Neural cell (in vitro differentiated cells): Measurements from ENCODE around the gene HEATR1. TPM values are rescaled to one million over a fixed set of nuclear protein-coding genes. Genes with fewer than 3 reads are reported as not detected.

Source experiments
- H2AFZ ChIP-seq: fragments of 200-600, 300-800 bp; sonication (generic), shearing (Covaris generic); 2 replicates; pipeline ENCODE4 v1.6.0; 2014; ENCODE audit warnings: low read depth, mild to moderate bottlenecking, antibody characterized with exemption, low read length, moderate library complexity
- H3F3A ChIP-seq: fragments of 200-600 bp; shearing (Covaris generic); 2 replicates; pipeline ENCODE4 v1.6.1; 2016; ENCODE audit warnings: mild to moderate bottlenecking, moderate library complexity, mixed read lengths, antibody characterized with exemption, low read length; ENCODE audit not compliant: insufficient read depth, poor library complexity, severe bottlenecking
- H3K27ac ChIP-seq: fragments of 200-600, 300-800 bp; sonication (generic), shearing (Covaris generic); 2 replicates; pipeline ENCODE4 v1.5.1; 2014; ENCODE audit warnings: mild to moderate bottlenecking, low read length, moderate library complexity
- H3K27me3 ChIP-seq: fragments of 300-800, 200-600 bp; sonication (generic), shearing (Covaris generic); 2 replicates; pipeline ENCODE4 v1.6.0; 2014; ENCODE audit warnings: mild to moderate bottlenecking, low read depth, low read length, moderate library complexity; ENCODE audit not compliant: insufficient read depth
- H3K36me3 ChIP-seq: fragments of 300-800, 200-600 bp; sonication (generic), shearing (Covaris generic); 2 replicates; pipeline ENCODE4 v1.5.1; 2014; ENCODE audit warnings: mild to moderate bottlenecking, antibody characterized with exemption, low read length, moderate library complexity; ENCODE audit not compliant: insufficient read depth
- H3K4me2 ChIP-seq: fragments of 300-800, 200-600 bp; sonication (generic), shearing (Covaris generic); 2 replicates; pipeline ENCODE4 v1.6.0; 2014; ENCODE audit warnings: mild to moderate bottlenecking, low read length
- H3K4me3 ChIP-seq: fragments of 300-800, 200-600 bp; sonication (generic), shearing (Covaris generic); 2 replicates; pipeline ENCODE4 v1.5.1; 2014; ENCODE audit warnings: mild to moderate bottlenecking, low read length, moderate library complexity
- H3K79me2 ChIP-seq: fragments of 200-600 bp; shearing (Covaris generic); replicated peaks from 2 replicates; pipeline ENCODE4 v1.6.0; 2014; ENCODE audit warnings: mild to moderate bottlenecking, low read length, moderate library complexity; ENCODE audit not compliant: insufficient read depth
- H3K9ac ChIP-seq: fragments of 300-800, 200-600 bp; sonication (generic), shearing (Covaris generic); 2 replicates; pipeline ENCODE4 v1.6.1; 2016; ENCODE audit warnings: mild to moderate bottlenecking, low read length, mixed read lengths
- H3K9me2 ChIP-seq: fragments of 200-600 bp; shearing (Covaris generic); 2 replicates; pipeline ENCODE4 v1.6.1; 2016; ENCODE audit warnings: mild to moderate bottlenecking, low read length, mixed read lengths; ENCODE audit not compliant: insufficient read depth
- H3K9me3 ChIP-seq: fragments of 200-600, 300-800 bp; sonication (generic), shearing (Covaris generic); 2 replicates; pipeline ENCODE4 v1.6.1; 2016; ENCODE audit warnings: mild to moderate bottlenecking, mixed run types, low read length, moderate library complexity, mixed read lengths
- H4K20me1 ChIP-seq: fragments of 200-600 bp; shearing (Covaris generic); 2 replicates; pipeline ENCODE4 v1.6.1; 2016; ENCODE audit warnings: mild to moderate bottlenecking, mixed run types; ENCODE audit not compliant: insufficient read depth
- EP300 ChIP-seq: fragments of 450-650 bp; conservative IDR thresholded peaks from 2 replicates; pipeline ENCODE4 v1.6.1; 2014; ENCODE audit warnings: antibody characterized with exemption, mild to moderate bottlenecking, moderate library complexity; ENCODE audit not compliant: poor library complexity, severe bottlenecking
- EZH2 ChIP-seq: fragments of 200-600, 300-800 bp; shearing (Covaris generic), sonication (generic); IDR thresholded peaks from 2 replicates; pipeline ENCODE4 v1.6.1; 2014; ENCODE audit warnings: antibody characterized with exemption, low read length, borderline replicate concordance, mild to moderate bottlenecking; ENCODE audit not compliant: insufficient read depth, poor library complexity, severe bottlenecking
- MXI1 ChIP-seq: fragments of 450-650 bp; conservative IDR thresholded peaks from 2 replicates; pipeline ENCODE4 v1.6.1; 2014; ENCODE audit warnings: antibody characterized with exemption, mild to moderate bottlenecking; ENCODE audit not compliant: poor library complexity, severe bottlenecking
- POLR2AphosphoS5 ChIP-seq: IDR thresholded peaks from 2 replicates; pipeline ENCODE4 v1.6.1; 2012
- RAD21 ChIP-seq: fragments of 450-650 bp; conservative IDR thresholded peaks from 2 replicates; pipeline ENCODE4 v1.6.1; 2014; ENCODE audit warnings: antibody characterized with exemption, mild to moderate bottlenecking, moderate library complexity
- SMC3 ChIP-seq: fragments of 450-650 bp; conservative IDR thresholded peaks from 2 replicates; pipeline ENCODE4 v1.6.1; 2014; ENCODE audit warnings: antibody characterized with exemption, mild to moderate bottlenecking, moderate library complexity; ENCODE audit not compliant: poor library complexity
- TAF1 ChIP-seq: IDR thresholded peaks from 2 replicates; pipeline ENCODE4 v1.6.1; 2012; ENCODE audit warnings: low read depth
- polyA plus RNA-seq: library from polyadenylated mRNA; depleted of rRNA; stranded (reverse); fragments of >200 nt; gene quantifications from 2 replicates; pipeline ENCODE4 v1.2.3, GENCODE V29; 2014
- TF ChIP-seq, protein P1 (sequence below): IDR thresholded peaks from 2 replicates; pipeline ENCODE4 v1.6.1; 2012; ENCODE audit warnings: borderline replicate concordance
- TF ChIP-seq, protein P2 (sequence below): fragments of 450-650 bp; IDR thresholded peaks from 2 replicates; pipeline ENCODE4 v1.5.1; 2014; ENCODE audit warnings: antibody characterized with exemption, mild to moderate bottlenecking, moderate library complexity; ENCODE audit not compliant: poor library complexity, severe bottlenecking

The HEATR1 gene
- polyA plus RNA-seq, 1 donor from 2014 or later: 5.9 TPM

DNA sequence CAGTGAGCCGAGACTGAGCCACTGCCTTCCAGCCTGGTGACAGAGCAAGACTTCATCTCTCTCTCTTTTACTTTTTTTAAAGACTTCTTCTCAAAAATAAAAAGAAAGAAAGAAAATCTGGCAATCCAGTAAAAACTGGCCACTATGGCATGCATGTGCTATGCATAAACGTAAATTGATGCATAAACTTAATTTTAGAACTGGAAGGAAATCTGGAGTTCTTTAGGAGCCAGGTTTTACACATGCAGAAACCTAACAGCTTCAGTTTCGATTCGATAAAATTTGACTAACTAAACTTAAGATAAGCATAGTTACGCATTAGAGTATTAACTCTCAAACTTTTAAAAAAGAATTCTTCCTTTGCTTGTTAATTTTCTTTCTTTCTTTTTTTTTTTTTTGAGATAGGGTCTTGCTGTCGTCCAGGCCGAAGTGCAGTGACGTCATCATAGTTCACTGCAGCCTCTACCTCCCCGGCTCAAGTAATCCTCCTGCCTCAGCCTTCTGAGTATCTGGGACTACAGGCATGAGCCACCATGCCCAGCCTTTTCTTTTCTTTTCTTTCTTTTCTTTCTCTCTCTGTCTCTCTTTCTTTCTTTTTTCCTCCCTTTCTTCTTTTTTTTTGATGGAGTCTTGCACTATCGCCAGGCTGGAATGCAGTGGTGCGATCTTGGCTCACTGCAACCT, 92.4 kb downstream of the HEATR1 start:
- Histone ChIP-seq H3K27me3 (no peaks in the 10 kb centered on the region), H3K27ac (no peak overlapping the region)

DNA sequence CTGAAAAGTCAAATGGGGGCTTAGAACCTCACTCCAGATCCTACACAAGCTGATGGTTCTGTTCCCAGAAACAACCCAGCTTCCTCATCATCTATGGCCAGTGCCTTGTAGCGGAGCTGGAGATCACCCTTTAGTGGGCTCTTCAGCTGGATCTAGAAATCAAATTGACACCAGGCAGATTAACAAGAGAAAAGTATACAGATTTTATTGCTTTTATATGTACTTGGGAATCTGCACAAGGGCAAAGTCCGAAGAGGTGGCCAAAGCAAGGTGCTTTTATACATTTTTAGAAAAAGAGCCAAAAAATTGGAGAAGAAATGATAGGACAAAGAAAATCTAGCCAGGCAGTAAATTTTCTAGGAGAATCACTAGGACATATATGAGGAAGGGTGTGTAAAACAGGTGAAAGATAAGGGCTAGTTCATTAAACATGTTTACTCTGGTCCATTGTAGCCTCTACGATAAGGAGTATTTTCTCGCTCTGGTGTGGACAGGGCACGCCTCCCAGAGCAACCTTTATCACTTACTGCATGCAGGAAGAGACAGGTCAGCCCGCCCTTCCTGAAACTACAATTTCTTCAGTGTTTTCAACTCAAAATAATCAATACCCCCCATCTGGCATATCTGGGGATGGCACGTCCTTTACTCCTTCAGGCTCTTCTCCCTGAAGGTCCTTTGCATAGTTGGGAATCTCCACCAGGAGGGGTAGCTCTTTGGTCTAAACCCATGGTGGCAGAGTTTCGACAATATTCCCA, 94.5 kb downstream of the HEATR1 start:
- Histone ChIP-seq H3K36me3 (no peaks in the 10 kb centered on the region), H3K9me3 (no peaks in the 10 kb centered on the region), H3F3A (no peaks in the 10 kb centered on the region), H3K9ac (no peak overlapping the region), H3K9me2 (no peaks in the 10 kb centered on the region), H2AFZ (no peak overlapping the region), H3K27ac (no peak overlapping the region), H3K27me3 (no peaks in the 10 kb centered on the region), H3K79me2 (no peaks in the 10 kb centered on the region), H3K4me2 (no peak overlapping the region), H3K4me3 (no peak overlapping the region), H4K20me1 (no peaks in the 10 kb centered on the region)
- TF ChIP-seq, protein P1, sequence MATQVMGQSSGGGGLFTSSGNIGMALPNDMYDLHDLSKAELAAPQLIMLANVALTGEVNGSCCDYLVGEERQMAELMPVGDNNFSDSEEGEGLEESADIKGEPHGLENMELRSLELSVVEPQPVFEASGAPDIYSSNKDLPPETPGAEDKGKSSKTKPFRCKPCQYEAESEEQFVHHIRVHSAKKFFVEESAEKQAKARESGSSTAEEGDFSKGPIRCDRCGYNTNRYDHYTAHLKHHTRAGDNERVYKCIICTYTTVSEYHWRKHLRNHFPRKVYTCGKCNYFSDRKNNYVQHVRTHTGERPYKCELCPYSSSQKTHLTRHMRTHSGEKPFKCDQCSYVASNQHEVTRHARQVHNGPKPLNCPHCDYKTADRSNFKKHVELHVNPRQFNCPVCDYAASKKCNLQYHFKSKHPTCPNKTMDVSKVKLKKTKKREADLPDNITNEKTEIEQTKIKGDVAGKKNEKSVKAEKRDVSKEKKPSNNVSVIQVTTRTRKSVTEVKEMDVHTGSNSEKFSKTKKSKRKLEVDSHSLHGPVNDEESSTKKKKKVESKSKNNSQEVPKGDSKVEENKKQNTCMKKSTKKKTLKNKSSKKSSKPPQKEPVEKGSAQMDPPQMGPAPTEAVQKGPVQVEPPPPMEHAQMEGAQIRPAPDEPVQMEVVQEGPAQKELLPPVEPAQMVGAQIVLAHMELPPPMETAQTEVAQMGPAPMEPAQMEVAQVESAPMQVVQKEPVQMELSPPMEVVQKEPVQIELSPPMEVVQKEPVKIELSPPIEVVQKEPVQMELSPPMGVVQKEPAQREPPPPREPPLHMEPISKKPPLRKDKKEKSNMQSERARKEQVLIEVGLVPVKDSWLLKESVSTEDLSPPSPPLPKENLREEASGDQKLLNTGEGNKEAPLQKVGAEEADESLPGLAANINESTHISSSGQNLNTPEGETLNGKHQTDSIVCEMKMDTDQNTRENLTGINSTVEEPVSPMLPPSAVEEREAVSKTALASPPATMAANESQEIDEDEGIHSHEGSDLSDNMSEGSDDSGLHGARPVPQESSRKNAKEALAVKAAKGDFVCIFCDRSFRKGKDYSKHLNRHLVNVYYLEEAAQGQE: no peak
- TF ChIP-seq POLR2AphosphoS5 (no peak), MXI1 (no peak), TAF1 (no peak), RAD21 (no peak), EP300 (no peak), EZH2 (no peak)
- TF ChIP-seq, protein P2, sequence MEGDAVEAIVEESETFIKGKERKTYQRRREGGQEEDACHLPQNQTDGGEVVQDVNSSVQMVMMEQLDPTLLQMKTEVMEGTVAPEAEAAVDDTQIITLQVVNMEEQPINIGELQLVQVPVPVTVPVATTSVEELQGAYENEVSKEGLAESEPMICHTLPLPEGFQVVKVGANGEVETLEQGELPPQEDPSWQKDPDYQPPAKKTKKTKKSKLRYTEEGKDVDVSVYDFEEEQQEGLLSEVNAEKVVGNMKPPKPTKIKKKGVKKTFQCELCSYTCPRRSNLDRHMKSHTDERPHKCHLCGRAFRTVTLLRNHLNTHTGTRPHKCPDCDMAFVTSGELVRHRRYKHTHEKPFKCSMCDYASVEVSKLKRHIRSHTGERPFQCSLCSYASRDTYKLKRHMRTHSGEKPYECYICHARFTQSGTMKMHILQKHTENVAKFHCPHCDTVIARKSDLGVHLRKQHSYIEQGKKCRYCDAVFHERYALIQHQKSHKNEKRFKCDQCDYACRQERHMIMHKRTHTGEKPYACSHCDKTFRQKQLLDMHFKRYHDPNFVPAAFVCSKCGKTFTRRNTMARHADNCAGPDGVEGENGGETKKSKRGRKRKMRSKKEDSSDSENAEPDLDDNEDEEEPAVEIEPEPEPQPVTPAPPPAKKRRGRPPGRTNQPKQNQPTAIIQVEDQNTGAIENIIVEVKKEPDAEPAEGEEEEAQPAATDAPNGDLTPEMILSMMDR: no peak

More for the DNA sequence above, 92.4 kb downstream of the HEATR1 start:
- no peaks in the 10 kb centered on the region for H3K36me3 ChIP-seq
- no peaks in the 10 kb centered on the region for H3K9me3 ChIP-seq
- H4K20me1 ChIP-seq: no peaks in the 10 kb centered on the region
- H3K9ac ChIP-seq: no peak overlapping the region
- no peaks in the 10 kb centered on the region for H3F3A ChIP-seq
- TF ChIP-seq EZH2 (no peak), MXI1 (no peak), SMC3 (no peak), EP300 (no peak), POLR2AphosphoS5 (no peak), RAD21 (no peak), TAF1 (no peak)
- TF ChIP-seq, protein P2: no peak
- TF ChIP-seq, protein P1: no peak
- no peak overlapping the region for H3K4me2 ChIP-seq
- no peaks in the 10 kb centered on the region for H3K79me2 ChIP-seq
- no peak overlapping the region for H2AFZ ChIP-seq
- no peaks in the 10 kb centered on the region for H3K9me2 ChIP-seq
- H3K4me3 ChIP-seq: no peak overlapping the region
